Lower leg skin (tissue), 3 donors: ENCODE data around the gene MARVELD3.

ENCODE experiments used
- POLR2A ChIP-seq, 2 donors: fragments of 450-650 bp; IDR thresholded peaks; one replicate each; pipeline ENCODE4 v1.6.1; 2016 to 2017; ENCODE audit warnings: antibody characterized with exemption in 2 of 2, mild to moderate bottlenecking in 1 of 2, moderate library complexity in 1 of 2
- TF ChIP-seq, protein P1 (sequence below), 3 donors: fragments of 450-650 bp; IDR thresholded peaks; one replicate each; pipeline ENCODE4 v1.5.1; 2016; ENCODE audit warnings: antibody characterized with exemption in 3 of 3, mild to moderate bottlenecking in 3 of 3, moderate library complexity in 2 of 3

- TF ChIP-seq POLR2A (IDR thresholded peaks at IDR 0.05), result no peak
- TF ChIP-seq, protein P1, sequence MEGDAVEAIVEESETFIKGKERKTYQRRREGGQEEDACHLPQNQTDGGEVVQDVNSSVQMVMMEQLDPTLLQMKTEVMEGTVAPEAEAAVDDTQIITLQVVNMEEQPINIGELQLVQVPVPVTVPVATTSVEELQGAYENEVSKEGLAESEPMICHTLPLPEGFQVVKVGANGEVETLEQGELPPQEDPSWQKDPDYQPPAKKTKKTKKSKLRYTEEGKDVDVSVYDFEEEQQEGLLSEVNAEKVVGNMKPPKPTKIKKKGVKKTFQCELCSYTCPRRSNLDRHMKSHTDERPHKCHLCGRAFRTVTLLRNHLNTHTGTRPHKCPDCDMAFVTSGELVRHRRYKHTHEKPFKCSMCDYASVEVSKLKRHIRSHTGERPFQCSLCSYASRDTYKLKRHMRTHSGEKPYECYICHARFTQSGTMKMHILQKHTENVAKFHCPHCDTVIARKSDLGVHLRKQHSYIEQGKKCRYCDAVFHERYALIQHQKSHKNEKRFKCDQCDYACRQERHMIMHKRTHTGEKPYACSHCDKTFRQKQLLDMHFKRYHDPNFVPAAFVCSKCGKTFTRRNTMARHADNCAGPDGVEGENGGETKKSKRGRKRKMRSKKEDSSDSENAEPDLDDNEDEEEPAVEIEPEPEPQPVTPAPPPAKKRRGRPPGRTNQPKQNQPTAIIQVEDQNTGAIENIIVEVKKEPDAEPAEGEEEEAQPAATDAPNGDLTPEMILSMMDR (IDR thresholded peaks at IDR 0.05), result no peak
Observed at GRCh38 chr16:71669926-71670536, 44.0 kb downstream of the MARVELD3 start.
